Activated CD4-positive, alpha-beta memory T cell treated with anti-CD3 and anti-CD28 coated beads for 36 hours (primary cell): ENCODE data around the gene WDR62. TPM values are rescaled to one million over a fixed set of nuclear protein-coding genes. Genes with fewer than 3 reads are reported as not detected.

Source experiments
- CTCF ChIA-PET: fragments of 350-600 bp; sonication (Branson Sonifier 250); formaldehyde crosslinking; loops from one replicate; lab custom pipeline; 2021; ENCODE audit warnings: antibody characterized with exemption, inconsistent platforms; lab: Charles Lee
- POLR2A ChIA-PET: fragments of 350-600 bp; sonication (Branson Sonifier 250); formaldehyde crosslinking; loops from one replicate; lab custom pipeline; 2021; ENCODE audit warnings: antibody characterized with exemption; lab: Charles Lee
- DNase-seq: peaks from one replicate; pipeline ENCODE4 v3.0.0-alpha.2; 2020
- H3K27ac Mint-ChIP-seq: one replicate; pipeline ENCODE4 v1.8.0; 2021; ENCODE audit warnings: mixed read lengths
- H3K27me3 Mint-ChIP-seq: one replicate; pipeline ENCODE4 v1.8.0; 2021; ENCODE audit warnings: mixed read lengths
- H3K36me3 Mint-ChIP-seq: one replicate; pipeline ENCODE4 v1.8.0; 2021; ENCODE audit warnings: mixed read lengths
- H3K4me1 Mint-ChIP-seq: one replicate; pipeline ENCODE4 v1.8.0; 2021; ENCODE audit warnings: low read depth, mixed read lengths
- H3K4me3 Mint-ChIP-seq: one replicate; pipeline ENCODE4 v1.8.0; 2021; ENCODE audit warnings: mild to moderate bottlenecking, mixed read lengths
- H3K9me3 Mint-ChIP-seq: one replicate; pipeline ENCODE4 v1.8.0; 2021; ENCODE audit warnings: mixed read lengths
- intact Hi-C: fragments of 100-400 bp; cut with micrococcal nuclease; formaldehyde crosslinking; loops from one replicate; pipeline ENCODE4 v1.15.1; 2023
- total RNA-seq, 2 experiments: library from RNA; stranded (reverse); gene quantifications; one replicate each; pipeline ENCODE4 v1.2.3, GENCODE V29; 2021

Gene WDR62
- total RNA-seq, 2 experiments from 2014 or later = 16.8 to 17.7 TPM

GRCh38 chr19:36043952-36044351, 10.7 kb upstream of the WDR62 start:
- Mint-ChIP-seq H3K4me1 (no peaks in the 10 kb centered on the region), H3K27me3 (no peaks in the 10 kb centered on the region), H3K27ac (no peak overlapping the region), H3K4me3 (no peak overlapping the region), H3K9me3 (no peaks in the 10 kb centered on the region), H3K36me3 (peaks cover 5% of the 10 kb centered on the region)
- ChIA-PET CTCF (no interaction called here), POLR2A (interaction anchor here (0.7 kb wide), 1 partner anchor 13 kb away, joined by 3 read pairs; no protein-coding TSS in a partner anchor)
- intact Hi-C loops = no loop called here
- no peak for DNase-seq

- DNase-seq = no peak
- Mint-ChIP-seq H3K36me3 (peaks cover 5% of the 10 kb centered on the region), H3K4me3 (no peak overlapping the region), H3K4me1 (no peaks in the 10 kb centered on the region), H3K27ac (no peak overlapping the region), H3K9me3 (no peaks in the 10 kb centered on the region), H3K27me3 (no peaks in the 10 kb centered on the region)
- intact Hi-C loops = no loop called here
- ChIA-PET POLR2A (no interaction called here), CTCF (no interaction called here)
Observed at GRCh38 chr19:36046443-36047050, 8.2 kb upstream of the WDR62 start.

GRCh38 chr19:36047835-36048234, 6.9 kb upstream of the WDR62 start:
- H3K9me3 Mint-ChIP-seq = no peaks in the 10 kb centered on the region

GRCh38 chr19:36049080-36049698, 5.5 kb upstream of the WDR62 start:
- Mint-ChIP-seq H3K36me3 (peaks cover 5% of the 10 kb centered on the region), H3K9me3 (no peaks in the 10 kb centered on the region), H3K27ac (no peak overlapping the region), H3K4me1 (peaks cover 7% of the 10 kb centered on the region), H3K27me3 (no peaks in the 10 kb centered on the region), H3K4me3 (no peak overlapping the region)
- ChIA-PET POLR2A (no interaction called here), CTCF (no interaction called here)
- intact Hi-C loops = no loop called here
- DNase-seq = no peak

More at GRCh38 chr19:36047835-36048234, 6.9 kb upstream of the WDR62 start:
- no peak overlapping the region for H3K27ac Mint-ChIP-seq
- intact Hi-C loops = no loop called here
- ChIA-PET POLR2A (no interaction called here), CTCF (no interaction called here)
- peaks cover 5% of the 10 kb centered on the region for H3K36me3 Mint-ChIP-seq
- no peak for DNase-seq
- no peaks in the 10 kb centered on the region for H3K4me1 Mint-ChIP-seq
- no peak overlapping the region for H3K4me3 Mint-ChIP-seq
- no peaks in the 10 kb centered on the region for H3K27me3 Mint-ChIP-seq

GRCh38 chr19:36051236-36051635, 3.5 kb upstream of the WDR62 start:
- Mint-ChIP-seq H3K9me3 (no peaks in the 10 kb centered on the region), H3K36me3 (peaks cover 5% of the 10 kb centered on the region), H3K27me3 (no peaks in the 10 kb centered on the region), H3K27ac (no peak overlapping the region), H3K4me3 (no peak overlapping the region), H3K4me1 (peaks cover 15% of the 10 kb centered on the region)
- ChIA-PET POLR2A (no interaction called here), CTCF (no interaction called here)
- intact Hi-C loops = no loop called here
- DNase-seq = no peak

- CTCF ChIA-PET = no interaction called here
- Mint-ChIP-seq H3K9me3 (no peaks in the 10 kb centered on the region), H3K36me3 (peaks cover 1% of the 10 kb centered on the region), H3K4me1 (peaks cover 18% of the 10 kb centered on the region), H3K27me3 (no peaks in the 10 kb centered on the region), H3K27ac (no peak overlapping the region), H3K4me3 (no peak overlapping the region)
- POLR2A ChIA-PET = no interaction called here
- intact Hi-C loops = no loop called here
- DNase-seq = no peak
Observed at GRCh38 chr19:36051637-36052036, 3.1 kb upstream of the WDR62 start.

GRCh38 chr19:36054119-36054732, 471 bp upstream of the WDR62 start, which contains the start of gene THAP8:
Gene THAP8 (minus strand): TSS chr19:36054285. CDS start chr19:36054217, 68 bp downstream.
- Mint-ChIP-seq H3K4me3 (peak within 1 kb of the TSS; percentile 98), H3K9me3 (no peaks in the 10 kb centered on the region), H3K4me1 (peaks cover 18% of the 10 kb centered on the region), H3K36me3 (peaks cover 5% of the 10 kb centered on the region), H3K27ac (peak within 1 kb of the TSS; percentile 98), H3K27me3 (no peaks in the 10 kb centered on the region)
- intact Hi-C loops = loop anchor here (1.0 to 2.0 kb wide), 6 partner anchors 39 to 406 kb away; partner anchors contain the start of genes ALKBH6, COX6B1, SDHAF1 and TBCB
- peak; percentile 100 for DNase-seq
- CTCF ChIA-PET = interaction anchor here (0.8 to 1.2 kb wide), 3 partner anchors 74 to 107 kb away, joined by 3 to 4 read pairs (median 3); no protein-coding TSS in a partner anchor
- POLR2A ChIA-PET = interaction anchor here (1.0 to 1.8 kb wide), 5 partner anchors 40 to 160 kb away, joined by 3 to 6 read pairs (median 4); partner anchors contain the start of genes ALKBH6, SDHAF1, SYNE4 and ZNF146

- DNase-seq = no peak
- Mint-ChIP-seq H3K4me1 (peaks cover 14% of the 10 kb centered on the region), H3K36me3 (peaks cover 17% of the 10 kb centered on the region), H3K4me3 (no peak overlapping the region), H3K9me3 (no peaks in the 10 kb centered on the region), H3K27me3 (no peaks in the 10 kb centered on the region), H3K27ac (no peak overlapping the region)
- intact Hi-C loops = loop anchor here (5.0 kb wide), 1 partner anchor 114 kb away; no protein-coding TSS in a partner anchor
- POLR2A ChIA-PET = no interaction called here
- CTCF ChIA-PET = interaction anchor here (1.4 to 1.5 kb wide), 2 partner anchors 55 to 69 kb away, joined by 3 read pairs; no protein-coding TSS in a partner anchor
Observed at GRCh38 chr19:36058481-36059179, 3.9 kb downstream of the WDR62 start.

DNA sequence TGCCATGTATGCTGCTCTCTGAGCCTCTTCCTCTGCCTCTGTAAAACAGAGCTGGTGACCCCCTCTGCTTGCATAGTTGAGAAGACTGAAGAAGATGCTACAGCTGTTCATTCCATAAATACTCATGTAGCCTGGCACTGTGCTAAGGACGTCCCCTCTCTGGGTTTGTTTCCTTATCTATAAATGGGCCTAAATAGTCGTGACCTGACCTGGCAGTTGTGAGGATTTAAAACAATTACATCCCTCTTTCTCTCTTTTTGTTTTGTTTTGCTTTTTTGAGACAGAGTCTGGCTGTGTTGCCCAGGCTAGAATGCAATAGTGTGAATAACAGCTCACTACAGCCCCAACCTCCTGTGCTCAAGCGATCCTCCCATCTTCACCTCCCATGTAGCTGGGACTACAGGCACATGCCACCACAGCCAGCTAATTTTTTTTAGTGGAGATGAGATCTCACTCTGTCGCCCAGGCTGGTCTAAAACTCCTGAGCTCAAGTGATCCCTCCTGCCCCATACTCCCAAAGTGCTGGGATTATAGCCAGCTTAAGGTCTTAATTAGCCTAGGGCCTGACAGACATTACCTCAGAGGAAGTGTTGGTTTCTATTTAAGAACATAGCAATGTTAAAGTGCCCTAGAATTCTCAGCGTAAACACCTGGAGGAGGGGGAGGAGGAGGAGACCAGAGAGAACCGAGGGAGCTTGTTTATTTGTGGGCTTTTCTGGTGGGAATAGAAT, 4.6 kb downstream of the WDR62 start:
- Mint-ChIP-seq H3K9me3 (no peaks in the 10 kb centered on the region), H3K36me3 (peaks cover 17% of the 10 kb centered on the region), H3K27me3 (no peaks in the 10 kb centered on the region), H3K4me1 (peaks cover 12% of the 10 kb centered on the region), H3K27ac (no peak overlapping the region), H3K4me3 (no peak overlapping the region)
- DNase-seq = no peak
- ChIA-PET POLR2A (no interaction called here), CTCF (interaction anchor here (1.4 to 1.5 kb wide), 2 partner anchors 55 to 69 kb away, joined by 3 read pairs; no protein-coding TSS in a partner anchor)
- intact Hi-C loops = loop anchor here (5.0 kb wide), 1 partner anchor 113 kb away; no protein-coding TSS in a partner anchor

- peaks cover 9% of the 10 kb centered on the region for H3K4me1 Mint-ChIP-seq
- no peak overlapping the region for H3K27ac Mint-ChIP-seq
- POLR2A ChIA-PET = no interaction called here
- peak; percentile 35 for DNase-seq
- CTCF ChIA-PET = interaction anchor here (0.8 to 1.3 kb wide), 4 partner anchors 10 to 110 kb away, joined by 3 to 4 read pairs (median 3); partner anchors contain the start of genes POLR2I and TBCB
- no peak overlapping the region for H3K4me3 Mint-ChIP-seq
- intact Hi-C loops = no loop called here
- peaks cover 25% of the 10 kb centered on the region for H3K36me3 Mint-ChIP-seq
- no peaks in the 10 kb centered on the region for H3K27me3 Mint-ChIP-seq
- H3K9me3 Mint-ChIP-seq = no peaks in the 10 kb centered on the region
Observed at GRCh38 chr19:36060430-36060829, 5.7 kb downstream of the WDR62 start.

DNA sequence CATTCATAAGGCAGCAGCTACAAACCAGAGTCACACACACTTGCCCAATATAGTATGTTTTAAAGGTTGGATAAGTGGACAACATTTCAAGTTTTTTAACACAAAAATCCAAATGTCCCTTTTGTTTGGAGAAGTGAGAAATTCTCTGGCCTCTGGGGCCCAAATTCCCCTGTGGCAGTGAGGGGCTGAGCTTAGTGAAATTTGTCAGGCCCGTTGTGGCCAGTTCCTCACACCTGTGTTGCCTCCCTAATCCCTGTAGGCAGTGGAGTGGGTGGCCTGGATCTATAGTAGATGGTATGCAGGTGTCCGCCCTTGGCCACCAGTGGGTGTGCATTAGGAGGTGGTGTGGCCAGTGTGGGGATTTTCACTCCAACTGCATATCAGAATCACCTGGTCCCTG, 6.7 kb downstream of the WDR62 start:
- DNase-seq = no peak
- no peaks in the 10 kb centered on the region for H3K27me3 Mint-ChIP-seq
- intact Hi-C loops = no loop called here
- no peaks in the 10 kb centered on the region for H3K9me3 Mint-ChIP-seq
- POLR2A ChIA-PET = interaction anchor here (0.8 kb wide), 1 partner anchor 32 kb away, joined by 3 read pairs; no protein-coding TSS in a partner anchor
- peaks cover 2% of the 10 kb centered on the region for H3K4me1 Mint-ChIP-seq
- H3K36me3 Mint-ChIP-seq = peaks cover 28% of the 10 kb centered on the region
- CTCF ChIA-PET = interaction anchor here (0.8 to 1.6 kb wide), 6 partner anchors 9 to 109 kb away, joined by 3 to 4 read pairs (median 3); partner anchors contain the start of genes POLR2I and TBCB
- no peak overlapping the region for H3K4me3 Mint-ChIP-seq
- no peak overlapping the region for H3K27ac Mint-ChIP-seq
